IMR-90 (cell line): ENCODE data around the gene TBCC. TPM values are rescaled to one million over a fixed set of nuclear protein-coding genes. Genes with fewer than 3 reads are reported as not detected.

ENCODE experiments used
- ATAC-seq: fragments of 200-7000 bp; cut with Tn5 transposase; 2 replicates; pipeline ENCODE4 v1.9.1; 2020; ENCODE audit warnings: low read depth, mild to moderate bottlenecking, moderate library complexity
- BruUV-seq: library from RNA; stranded (reverse); fragments of 400-500 nt; replicated peaks from 2 replicates; lab custom pipeline; 2021; lab: Mats Ljungman, UMichigan
- CTCF ChIA-PET: fragments of 300-600 bp; formaldehyde crosslinking; extraction: SDS; loops from one replicate; lab custom pipeline; 2021; ENCODE audit warnings: antibody characterized with exemption; lab: Yijun Ruan, JAX
- POLR2A ChIA-PET: fragments of 300-600 bp; sonication (Branson Sonifier 250); formaldehyde crosslinking; loops from one replicate; lab custom pipeline; 2022; ENCODE audit warnings: antibody characterized with exemption; ENCODE audit not compliant: unreplicated experiment; lab: Charles Lee
- DNase-seq: peaks from one replicate; pipeline ENCODE4 v3.0.0; 2013
- H2AFZ ChIP-seq: replicated peaks from 2 replicates; pipeline ENCODE3; 2013; ENCODE audit warnings: low read length, mild to moderate bottlenecking; ENCODE audit not compliant: poor library complexity
- H2AK5ac ChIP-seq: 2 replicates; pipeline ENCODE4 v1.6.1; 2013; ENCODE audit warnings: low read depth, low read length, inconsistent platforms
- H2AK9ac ChIP-seq: replicated peaks from 2 replicates; pipeline ENCODE3; 2013; ENCODE audit warnings: mild to moderate bottlenecking, low read depth, low read length, moderate library complexity; ENCODE audit not compliant: poor library complexity
- H2BK120ac ChIP-seq: 2 replicates; pipeline ENCODE4 v1.6.1; 2013; ENCODE audit warnings: low read depth, low read length, inconsistent platforms
- H2BK15ac ChIP-seq: 3 replicates; pipeline ENCODE4 v1.6.1; 2013; ENCODE audit warnings: low read depth, low read length, inconsistent platforms
- H2BK20ac ChIP-seq: 2 replicates; pipeline ENCODE4 v1.6.1; 2013; ENCODE audit warnings: low read depth, mild to moderate bottlenecking, inconsistent platforms, low read length, moderate library complexity
- H2BK5ac ChIP-seq: 2 replicates; pipeline ENCODE4 v1.6.1; 2013; ENCODE audit warnings: mild to moderate bottlenecking, low read depth, low read length, inconsistent platforms; ENCODE audit not compliant: poor library complexity, severe bottlenecking
- H3K14ac ChIP-seq: replicated peaks from 2 replicates; pipeline ENCODE4 v1.6.1; 2013; ENCODE audit warnings: low read depth, low read length, inconsistent platforms
- H3K18ac ChIP-seq: 2 replicates; pipeline ENCODE4 v1.6.1; 2013; ENCODE audit warnings: low read depth, low read length, control low read depth
- H3K23ac ChIP-seq: 2 replicates; pipeline ENCODE4 v1.6.1; 2013; ENCODE audit warnings: low read depth, low read length, inconsistent platforms
- H3K27ac ChIP-seq: 2 replicates; pipeline ENCODE4 v1.5.1; 2013; ENCODE audit warnings: mild to moderate bottlenecking, control low read depth, low read length; ENCODE audit not compliant: insufficient read depth
- H3K27me3 ChIP-seq: 2 replicates; pipeline ENCODE4 v1.6.1; 2013; ENCODE audit warnings: low read length; ENCODE audit not compliant: control insufficient read depth, insufficient read depth
- H3K36me3 ChIP-seq: 2 replicates; pipeline ENCODE4 v1.6.1; 2013; ENCODE audit warnings: low read length, mixed read lengths; ENCODE audit not compliant: control insufficient read depth, insufficient read depth
- H3K4ac ChIP-seq: 2 replicates; pipeline ENCODE4 v1.6.1; 2013; ENCODE audit warnings: low read depth, low read length, inconsistent platforms
- H3K4me1 ChIP-seq: 2 replicates; pipeline ENCODE4 v1.6.1; 2013; ENCODE audit warnings: low read length, mixed read lengths; ENCODE audit not compliant: control insufficient read depth, insufficient read depth
- H3K4me2 ChIP-seq: 2 replicates; pipeline ENCODE4 v1.6.1; 2013; ENCODE audit warnings: low read depth, mild to moderate bottlenecking, control low read depth, low read length, moderate library complexity
- H3K4me3 ChIP-seq: 2 replicates; pipeline ENCODE4 v1.5.1; 2013; ENCODE audit warnings: low read depth, mild to moderate bottlenecking, control low read depth, low read length, moderate library complexity; ENCODE audit not compliant: insufficient read depth
- H3K56ac ChIP-seq: 2 replicates; pipeline ENCODE4 v1.6.1; 2013; ENCODE audit warnings: low read length, inconsistent platforms; ENCODE audit not compliant: insufficient read depth; ENCODE audit errors: extremely low read depth
- H3K79me1 ChIP-seq, 2 experiments: 2 replicates each; pipeline ENCODE4 v1.6.1; 2013; ENCODE audit warnings: low read length in 2 of 2, inconsistent platforms in 1 of 2, low read depth in 1 of 2
- H3K9ac ChIP-seq: 2 replicates; pipeline ENCODE4 v1.6.1; 2013; ENCODE audit warnings: low read depth, low read length, control low read depth
- H3K9me1 ChIP-seq: 2 replicates; pipeline ENCODE4 v1.6.1; 2013; ENCODE audit warnings: low read length, inconsistent platforms; ENCODE audit not compliant: insufficient read depth
- H3K9me3 ChIP-seq: 2 replicates; pipeline ENCODE4 v1.6.1; 2013; ENCODE audit warnings: low read length; ENCODE audit not compliant: control insufficient read depth, insufficient read depth
- H4K20me1 ChIP-seq: 2 replicates; pipeline ENCODE4 v1.6.1; 2013; ENCODE audit warnings: low read length, inconsistent platforms; ENCODE audit not compliant: insufficient read depth
- H4K5ac ChIP-seq: 2 replicates; pipeline ENCODE4 v1.6.1; 2013; ENCODE audit warnings: mild to moderate bottlenecking, low read depth, low read length, control low read depth
- H4K8ac ChIP-seq, 2 experiments: 2 replicates each; pipeline ENCODE4 v1.6.1; 2013; ENCODE audit warnings: low read depth in 2 of 2, low read length in 2 of 2, control low read depth in 1 of 2, inconsistent platforms in 1 of 2
- H4K91ac ChIP-seq: 2 replicates; pipeline ENCODE4 v1.6.1; 2013; ENCODE audit warnings: low read depth, low read length, inconsistent platforms; ENCODE audit not compliant: insufficient read depth
- BHLHE40 ChIP-seq: fragments of 150-350 bp; IDR thresholded peaks from 2 replicates; pipeline ENCODE4 v1.6.1; 2016; ENCODE audit warnings: mild to moderate bottlenecking, low read depth, low read length
- CEBPB ChIP-seq: IDR thresholded peaks from 2 replicates; pipeline ENCODE4 v1.6.1; 2012; ENCODE audit warnings: low read depth, low read length, improper control_type of control experiment
- CHD1 ChIP-seq: IDR thresholded peaks from 2 replicates; pipeline ENCODE4 v1.6.1; 2012; ENCODE audit warnings: low read depth, low read length, improper control_type of control experiment
- CTCF ChIP-seq: conservative IDR thresholded peaks from 2 replicates; pipeline ENCODE4 v1.5.1; 2012; ENCODE audit warnings: mild to moderate bottlenecking, low read depth, low read length, improper control_type of control experiment
- ELK1 ChIP-seq: fragments of 150-350 bp; IDR thresholded peaks from 2 replicates; pipeline ENCODE4 v1.6.1; 2016; ENCODE audit warnings: low read depth, mild to moderate bottlenecking, low read length, moderate library complexity, borderline replicate concordance
- MAZ ChIP-seq: IDR thresholded peaks from 2 replicates; pipeline ENCODE4 v1.6.1; 2012; ENCODE audit warnings: low read depth, mild to moderate bottlenecking, low read length, improper control_type of control experiment, moderate library complexity, borderline replicate concordance
- POLR2A ChIP-seq: IDR thresholded peaks from 2 replicates; pipeline ENCODE4 v1.6.1; 2012; ENCODE audit warnings: mild to moderate bottlenecking, low read depth, low read length
- RAD21 ChIP-seq: IDR thresholded peaks from 2 replicates; pipeline ENCODE4 v1.6.1; 2012; ENCODE audit warnings: low read length, improper control_type of control experiment
- RFX5 ChIP-seq: IDR thresholded peaks from 2 replicates; pipeline ENCODE4 v1.8.0; 2012; ENCODE audit warnings: low read depth, mild to moderate bottlenecking, low read length, moderate library complexity
- SMC3 ChIP-seq: fragments of 150-350 bp; IDR thresholded peaks from 2 replicates; pipeline ENCODE4 v1.6.1; 2016; ENCODE audit warnings: low read depth, mild to moderate bottlenecking, antibody characterized with exemption, low read length, moderate library complexity
- USF2 ChIP-seq: fragments of 150-350 bp; IDR thresholded peaks from 2 replicates; pipeline ENCODE4 v1.6.1; 2017; ENCODE audit warnings: mild to moderate bottlenecking, antibody characterized with exemption, low read length, low read depth
- dilution Hi-C: fragments of 300-500 bp; cut with HindIII; formaldehyde crosslinking; loops from one replicate; pipeline ENCODE4 v1.14.3; 2018; ENCODE audit warnings: low sequenced_read_pairs; ENCODE audit not compliant: unreplicated experiment
- in situ Hi-C: fragments of 300-500 bp; cut with MboI; formaldehyde crosslinking; loops from 3 replicates; pipeline ENCODE4 v1.14.3; 2019; ENCODE audit warnings: low sequenced_read_pairs, inconsistent platforms, mixed read lengths
- intact Hi-C: fragments of 100-400 bp; cut with micrococcal nuclease; formaldehyde crosslinking; loops from 2 replicates; pipeline ENCODE4 v1.10.0; 2022
- polyA plus RNA-seq, 3 experiments: library from polyadenylated mRNA; depleted of rRNA; stranded (reverse); fragments of >200 nt; gene quantifications; 2 replicates each; pipeline ENCODE4 v1.2.3, GENCODE V29; 2012; ENCODE audit warnings: low replicate concordance in 1 of 3
- total RNA-seq: library from RNA; depleted of rRNA; stranded (reverse); fragments of >200 nt; gene quantifications from 2 replicates; pipeline ENCODE4 v1.2.3, GENCODE V29; 2012

Gene TBCC
- total and polyA plus RNA-seq, 2 of the 4 experiments (the other 2 are of a cell fraction): 23.0 to 32.6 TPM

GRCh38 chr6:42726026-42726425 lies 19.9 kb downstream of the TBCC start:
- Histone ChIP-seq H2AK9ac (no peak overlapping the region), H2BK5ac (peak overlapping the region; percentile 59), H3K4ac (peak overlapping the region; percentile 29; the same call in 1 of the 2 replicates), H3K36me3 (peaks cover 4% of the 10 kb centered on the region), H4K20me1 (no peaks in the 10 kb centered on the region), H3K14ac (peak overlapping the region; percentile 68), H2BK20ac (peak overlapping the region; percentile 56), H3K4me1 (peaks cover 9% of the 10 kb centered on the region), H4K91ac (0 out of 2 replicates have a peak overlapping the region, but pooled peaks have one; percentile 10), H2AFZ (no peak overlapping the region), H4K5ac (peak overlapping the region; percentile 3; the same call in 1 of the 2 replicates), H2BK120ac (peak overlapping the region; percentile 69; the same call in 1 of the 2 replicates), H3K9me3 (no peaks in the 10 kb centered on the region), H2BK15ac (peak overlapping the region; percentile 54; the same call in 1 of the 3 replicates), H3K27ac (no peak overlapping the region), H3K4me3 (0 out of 2 replicates have a peak overlapping the region, but pooled peaks have one; percentile 43), H4K8ac (peak overlapping the region in 1 of 2 experiments; percentile 26; a peak in 1 of 4 replicates), H3K9ac (peak overlapping the region; percentile 9; the same call in 1 of the 2 replicates), H3K27me3 (no peaks in the 10 kb centered on the region), H3K79me1 (peaks cover 0 to 9% of the 10 kb centered on the region in 2 experiments; a peak in 2 of 4 replicates), H2AK5ac (peak overlapping the region; percentile 25; the same call in 1 of the 2 replicates), H3K56ac (no peak overlapping the region; the same call in 1 of the 2 replicates), H3K18ac (0 out of 2 replicates have a peak overlapping the region, but pooled peaks have one; percentile 53), H3K4me2 (peak overlapping the region; percentile 78), H3K9me1 (peaks cover 6% of the 10 kb centered on the region; the same call in 1 of the 2 replicates), H3K23ac (peak overlapping the region; percentile 73; the same call in 1 of the 2 replicates)
- no peak for TF ChIP-seq RAD21
- no peak for TF ChIP-seq CEBPB
- no peak for TF ChIP-seq POLR2A
- no peak for TF ChIP-seq CHD1
- TF ChIP-seq USF2: no peak
- no peak for TF ChIP-seq BHLHE40
- no peak for TF ChIP-seq RFX5
- TF ChIP-seq SMC3: no peak
- TF ChIP-seq CTCF: no peak
- no peak for TF ChIP-seq MAZ
- TF ChIP-seq ELK1: no peak
- POLR2A ChIA-PET: interaction anchor here (0.6 kb wide), 1 partner anchor 208 kb away, joined by 9 read pairs; no protein-coding TSS in a partner anchor
- intact Hi-C loops: loop anchor here (1.0 to 2.0 kb wide), 4 partner anchors 36 to 151 kb away; partner anchors contain the start of gene BICRAL
- in situ Hi-C loops: no loop called here
- ATAC-seq (no peak), DNase-seq (no peak)
- dilution Hi-C loops: no loop called here
- CTCF ChIA-PET: interaction anchor here (0.6 to 2.3 kb wide), 9 partner anchors 9 to 1312 kb away, joined by 3 to 9 read pairs (median 6); partner anchors contain the start of gene TBCC
- BruUV-seq: no TSS peak
